GM23338 (cell line): ENCODE measurements around the gene CBFA2T3. TPM values are rescaled to one million over a fixed set of nuclear protein-coding genes. Genes with fewer than 3 reads are reported as not detected.

ENCODE experiments used
- ATAC-seq: fragments of 200-7000 bp; cut with Tn5 transposase; 3 replicates; pipeline ENCODE4 v1.9.1; 2020
- DNase-seq: peaks from one replicate; pipeline ENCODE4 v3.0.0-alpha.2; 2015; ENCODE audit warnings: low spot score
- H2AFZ ChIP-seq: fragments of 200-600 bp; sonication (generic); 2 replicates; pipeline ENCODE4 v1.8.0; 2016; ENCODE audit warnings: antibody characterized with exemption, mild to moderate bottlenecking, moderate library complexity
- H3F3A ChIP-seq: fragments of 200-600 bp; sonication (generic); replicated peaks from 2 replicates; pipeline ENCODE4 v1.8.0; 2017; ENCODE audit warnings: antibody characterized with exemption, mixed run types, low read depth
- H3K27ac ChIP-seq: fragments of 200-600 bp; sonication (generic); 2 replicates; pipeline ENCODE4 v1.6.1; 2016; ENCODE audit warnings: low read depth
- H3K27me3 ChIP-seq: fragments of 200-600 bp; sonication (generic); 2 replicates; pipeline ENCODE4 v1.8.0; 2016; ENCODE audit warnings: mild to moderate bottlenecking, mixed run types, moderate library complexity; ENCODE audit not compliant: insufficient read depth
- H3K36me3 ChIP-seq: fragments of 200-600 bp; sonication (generic); 2 replicates; pipeline ENCODE4 v1.8.0; 2016; ENCODE audit warnings: mild to moderate bottlenecking; ENCODE audit not compliant: insufficient read depth
- H3K4me1 ChIP-seq: fragments of 200-600 bp; sonication (generic); 2 replicates; pipeline ENCODE4 v1.8.0; 2016; ENCODE audit warnings: mild to moderate bottlenecking, moderate library complexity; ENCODE audit not compliant: insufficient read depth
- H3K4me2 ChIP-seq: fragments of 200-600 bp; sonication (generic); 2 replicates; pipeline ENCODE4 v1.7.1; 2017; ENCODE audit warnings: mixed run types
- H3K4me3 ChIP-seq: fragments of 200-600 bp; sonication (generic); 2 replicates; pipeline ENCODE4 v1.6.1; 2016; ENCODE audit warnings: mixed run types
- H3K79me2 ChIP-seq: fragments of 200-600 bp; sonication (generic); replicated peaks from 2 replicates; pipeline ENCODE4 v1.8.0; 2017; ENCODE audit warnings: mild to moderate bottlenecking; ENCODE audit not compliant: insufficient read depth
- H3K9me2 ChIP-seq: fragments of 200-600 bp; sonication (generic); 2 replicates; pipeline ENCODE4 v1.8.0; 2017; ENCODE audit not compliant: insufficient read depth
- H4K20me1 ChIP-seq: fragments of 200-600 bp; sonication (generic); replicated peaks from 2 replicates; pipeline ENCODE4 v1.8.0; 2017; ENCODE audit warnings: mild to moderate bottlenecking; ENCODE audit not compliant: insufficient read depth
- H3K27ac Mint-ChIP-seq: 2 replicates; pipeline ENCODE4 v1.8.0; 2020; ENCODE audit warnings: inconsistent platforms, mild to moderate bottlenecking, moderate library complexity, mixed read lengths
- H3K27me3 Mint-ChIP-seq: 3 replicates; pipeline ENCODE4 v1.8.0; 2022; ENCODE audit warnings: low read depth, mild to moderate bottlenecking, moderate library complexity, mixed read lengths, inconsistent platforms; ENCODE audit not compliant: insufficient read depth, poor library complexity
- H3K36me3 Mint-ChIP-seq: 3 replicates; pipeline ENCODE4 v1.8.0; 2021; ENCODE audit warnings: low read depth, mild to moderate bottlenecking, inconsistent platforms, moderate library complexity, mixed read lengths
- H3K4me1 Mint-ChIP-seq: 3 replicates; pipeline ENCODE4 v1.8.0; 2020; ENCODE audit warnings: mild to moderate bottlenecking, inconsistent platforms, mixed read lengths
- H3K4me3 Mint-ChIP-seq: 3 replicates; pipeline ENCODE4 v1.8.0; 2021; ENCODE audit warnings: moderate library complexity, mild to moderate bottlenecking, inconsistent platforms, mixed read lengths
- H3K9me3 Mint-ChIP-seq: 3 replicates; pipeline ENCODE4 v1.8.0; 2020; ENCODE audit warnings: moderate library complexity, mild to moderate bottlenecking, inconsistent platforms, mixed read lengths
- CTCF ChIP-seq, 2 experiments: fragments of 200-600 bp in 1 of 2; sonication (generic) in 1 of 2; conservative IDR thresholded peaks; 2 replicates each; pipeline versions ENCODE4 v1.5.1 to v1.6.1; 2016 to 2017; ENCODE audit warnings: antibody characterized with exemption in 2 of 2, low read depth in 2 of 2, mild to moderate bottlenecking in 2 of 2, moderate library complexity in 1 of 2
- EZH2 ChIP-seq: fragments of 200-600 bp; sonication (generic); IDR thresholded peaks from one replicate; pipeline ENCODE4 v1.8.0; 2017; ENCODE audit warnings: antibody characterized with exemption, mild to moderate bottlenecking, low read depth; ENCODE audit not compliant: unreplicated experiment
- EZH2phosphoT487 ChIP-seq: fragments of 200-600 bp; sonication (generic); IDR thresholded peaks from one replicate; pipeline ENCODE4 v1.8.1; 2018; ENCODE audit warnings: antibody characterized with exemption; ENCODE audit not compliant: unreplicated experiment
- JUNB ChIP-seq: IDR thresholded peaks from one replicate; pipeline ENCODE4 v1.6.1; 2016; ENCODE audit warnings: antibody characterized with exemption; ENCODE audit not compliant: unreplicated experiment
- NANOG ChIP-seq: IDR thresholded peaks from 2 replicates; pipeline ENCODE4 v1.6.1; 2016; ENCODE audit warnings: antibody characterized with exemption, borderline replicate concordance
- POLR2AphosphoS5 ChIP-seq: IDR thresholded peaks from 2 replicates; pipeline ENCODE4 v1.6.1; 2016; ENCODE audit warnings: antibody characterized with exemption, low read depth
- REST ChIP-seq: IDR thresholded peaks from one replicate; pipeline ENCODE4 v1.6.1; 2018; ENCODE audit warnings: antibody characterized with exemption; ENCODE audit not compliant: unreplicated experiment
- ZNF114 ChIP-seq: fragments of 250-450 bp; sonication (Bioruptor Pico); IDR thresholded peaks from 2 replicates; pipeline ENCODE4 v1.5.0; 2020; ENCODE audit warnings: mild to moderate bottlenecking, moderate library complexity
- ZNF331 ChIP-seq: fragments of 250-450 bp; sonication (Bioruptor Pico); IDR thresholded peaks from 2 replicates; pipeline ENCODE4 v1.5.0; 2020; ENCODE audit warnings: low read depth, mild to moderate bottlenecking, moderate library complexity
- polyA plus RNA-seq: library from polyadenylated mRNA; unstranded; fragments of >200 nt; fragmentation: Nextera tagmentation; extraction: Ambion mirVana; gene quantifications from 2 replicates; pipeline ENCODE4 v1.2.1, GENCODE V29; 2016
- total RNA-seq: library from RNA; depleted of rRNA; stranded (reverse); fragments of >200 nt; shearing (Covaris generic); gene quantifications from 2 replicates; pipeline ENCODE4 v1.2.3, GENCODE V29; 2014

Gene CBFA2T3
- total and polyA plus RNA-seq, 2 experiments from 2014 or later: 0.87 to 1.5 TPM

- Histone ChIP-seq H3K27me3 (peaks cover 27% of the 10 kb centered on the region), H2AFZ (no peak overlapping the region), H4K20me1 (no peaks in the 10 kb centered on the region), H3K4me2 (no peak overlapping the region), H3K36me3 (no peaks in the 10 kb centered on the region), H3K27ac (no peak overlapping the region), H3K79me2 (no peaks in the 10 kb centered on the region), H3K4me3 (no peak overlapping the region), H3K4me1 (no peaks in the 10 kb centered on the region; the same call in 1 of the 2 replicates), H3K9me2 (no peaks in the 10 kb centered on the region), H3F3A (no peaks in the 10 kb centered on the region)
- Mint-ChIP-seq H3K4me1 (no peaks in the 10 kb centered on the region; the same call in 2 of the 3 replicates), H3K27ac (no peak overlapping the region), H3K36me3 (no peaks in the 10 kb centered on the region), H3K4me3 (no peak overlapping the region), H3K9me3 (no peaks in the 10 kb centered on the region), H3K27me3 (peaks cover 25% of the 10 kb centered on the region)
- no peak for DNase-seq
- TF ChIP-seq JUNB (no peak), NANOG (no peak), POLR2AphosphoS5 (no peak), CTCF (conservative IDR thresholded peaks at IDR 0.05; ENCODE audit: low read depth in 2 of 2) (no peak)
- no peak for ATAC-seq
Measured at GRCh38 chr16:88938119-88938776, 38.8 kb downstream of the CBFA2T3 start.

GRCh38 chr16:88937206-88937621, 39.8 kb downstream of the CBFA2T3 start:
- Histone ChIP-seq H3K4me1 (no peaks in the 10 kb centered on the region; the same call in 1 of the 2 replicates), H2AFZ (no peak overlapping the region), H3K9me2 (no peaks in the 10 kb centered on the region), H3K79me2 (no peaks in the 10 kb centered on the region), H4K20me1 (no peaks in the 10 kb centered on the region), H3K4me2 (no peak overlapping the region), H3K4me3 (no peak overlapping the region), H3F3A (no peaks in the 10 kb centered on the region), H3K27ac (no peak overlapping the region), H3K27me3 (peaks cover 26% of the 10 kb centered on the region), H3K36me3 (no peaks in the 10 kb centered on the region)
- H3K27me3 Mint-ChIP-seq: peaks cover 26% of the 10 kb centered on the region
- DNase-seq (no peak), ATAC-seq (no peak)
- H3K4me1 Mint-ChIP-seq: no peaks in the 10 kb centered on the region; the same call in 2 of the 3 replicates
- no peaks in the 10 kb centered on the region for H3K9me3 Mint-ChIP-seq
- H3K27ac Mint-ChIP-seq: no peak overlapping the region
- no peaks in the 10 kb centered on the region for H3K36me3 Mint-ChIP-seq
- H3K4me3 Mint-ChIP-seq: no peak overlapping the region
- TF ChIP-seq EZH2phosphoT487 (no peak), ZNF114 (CRISPR knock-in tag) (no peak), EZH2 (no peak), CTCF (conservative IDR thresholded peaks at IDR 0.05; ENCODE audit: low read depth in 2 of 2) (no peak), REST (no peak), ZNF331 (CRISPR knock-in tag) (no peak), POLR2AphosphoS5 (no peak)
